ENCODE measurements around the gene DHRS2.
"Not testable (repeated sequence)": the region's sequence is repeated elsewhere in the genome, so short reads cannot be mapped to it uniquely, and the experiment has no call there.

DNA sequence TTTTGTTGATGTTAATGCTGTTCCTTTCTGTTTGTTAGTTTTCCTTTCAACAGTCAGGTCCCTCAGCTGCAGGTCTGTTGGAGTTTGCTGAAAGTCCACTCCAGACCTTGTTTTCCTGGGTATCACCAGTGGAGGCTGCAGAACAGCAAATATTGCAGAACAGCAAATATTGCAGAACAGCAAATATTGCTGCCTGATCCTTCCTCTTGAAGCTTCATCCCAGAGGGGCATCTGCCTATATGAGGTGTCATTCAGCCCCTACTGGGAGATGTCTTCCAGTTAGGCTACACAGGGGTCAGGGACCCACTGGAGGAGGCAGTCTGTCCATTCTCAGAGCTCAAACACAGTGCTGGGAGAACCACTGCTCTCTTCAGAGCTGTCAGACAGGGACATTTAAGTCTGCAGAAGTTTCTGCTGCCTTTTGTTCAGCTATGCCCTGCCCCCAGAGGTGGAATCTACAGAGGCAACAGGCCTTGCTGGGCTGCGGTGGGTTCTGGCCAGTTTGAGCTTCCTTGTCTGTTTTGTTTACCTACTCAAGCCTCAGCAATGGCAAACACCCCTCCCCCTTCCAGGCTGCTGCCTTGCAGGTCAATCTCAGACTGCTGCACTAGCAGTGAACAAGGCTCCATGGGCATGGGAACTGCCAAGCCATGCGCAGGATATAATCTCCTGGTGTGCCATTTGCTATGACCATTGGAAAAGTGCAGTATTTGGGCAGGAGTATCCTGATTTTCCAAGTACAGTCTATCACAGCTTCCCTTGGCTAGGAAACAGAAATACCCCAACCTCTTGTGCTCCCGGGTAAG is 53.7 kb downstream of the DHRS2 start:
- TF ChIP-seq, protein P1, sequence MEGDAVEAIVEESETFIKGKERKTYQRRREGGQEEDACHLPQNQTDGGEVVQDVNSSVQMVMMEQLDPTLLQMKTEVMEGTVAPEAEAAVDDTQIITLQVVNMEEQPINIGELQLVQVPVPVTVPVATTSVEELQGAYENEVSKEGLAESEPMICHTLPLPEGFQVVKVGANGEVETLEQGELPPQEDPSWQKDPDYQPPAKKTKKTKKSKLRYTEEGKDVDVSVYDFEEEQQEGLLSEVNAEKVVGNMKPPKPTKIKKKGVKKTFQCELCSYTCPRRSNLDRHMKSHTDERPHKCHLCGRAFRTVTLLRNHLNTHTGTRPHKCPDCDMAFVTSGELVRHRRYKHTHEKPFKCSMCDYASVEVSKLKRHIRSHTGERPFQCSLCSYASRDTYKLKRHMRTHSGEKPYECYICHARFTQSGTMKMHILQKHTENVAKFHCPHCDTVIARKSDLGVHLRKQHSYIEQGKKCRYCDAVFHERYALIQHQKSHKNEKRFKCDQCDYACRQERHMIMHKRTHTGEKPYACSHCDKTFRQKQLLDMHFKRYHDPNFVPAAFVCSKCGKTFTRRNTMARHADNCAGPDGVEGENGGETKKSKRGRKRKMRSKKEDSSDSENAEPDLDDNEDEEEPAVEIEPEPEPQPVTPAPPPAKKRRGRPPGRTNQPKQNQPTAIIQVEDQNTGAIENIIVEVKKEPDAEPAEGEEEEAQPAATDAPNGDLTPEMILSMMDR (IDR thresholded peaks at IDR 0.05): not testable (repeated sequence)
- not testable (repeated sequence) for TF ChIP-seq POLR2A (IDR thresholded peaks at IDR 0.05)
